HL-60/S4 treated with phorbol 12-myristate 13-acetate at 8.2 ng/mL for 4 days and 3 days (cell line): ENCODE data around the gene C9orf78.

Source experiments
- in situ Hi-C: fragments of 300-500 bp; cut with MboI; formaldehyde crosslinking; loops from 2 replicates; pipeline ENCODE4 v1.15.0; 2022; ENCODE audit warnings: low sequenced_read_pairs

C9orf78 gene

DNA sequence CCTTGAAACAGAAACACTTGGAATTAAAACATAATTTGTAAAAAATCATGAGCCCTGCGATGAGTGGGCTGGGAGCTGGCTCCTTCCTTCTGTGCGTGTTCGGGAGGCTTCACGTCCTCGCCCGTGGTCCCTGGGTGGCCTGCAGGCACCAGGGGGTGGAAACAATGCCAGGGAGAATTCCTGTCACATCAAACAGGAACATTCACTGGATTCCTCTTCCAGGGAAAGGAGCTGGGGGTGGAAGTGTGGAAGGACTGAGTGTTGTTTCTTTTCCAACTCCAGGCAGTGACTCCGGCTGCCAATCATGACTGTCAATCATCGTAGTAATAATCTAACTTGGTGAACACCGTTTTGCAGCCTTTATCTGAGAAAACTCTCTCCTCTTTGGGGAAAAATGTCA is 21.4 kb downstream of the C9orf78 start:
- in situ Hi-C loops = no loop called here

DNA sequence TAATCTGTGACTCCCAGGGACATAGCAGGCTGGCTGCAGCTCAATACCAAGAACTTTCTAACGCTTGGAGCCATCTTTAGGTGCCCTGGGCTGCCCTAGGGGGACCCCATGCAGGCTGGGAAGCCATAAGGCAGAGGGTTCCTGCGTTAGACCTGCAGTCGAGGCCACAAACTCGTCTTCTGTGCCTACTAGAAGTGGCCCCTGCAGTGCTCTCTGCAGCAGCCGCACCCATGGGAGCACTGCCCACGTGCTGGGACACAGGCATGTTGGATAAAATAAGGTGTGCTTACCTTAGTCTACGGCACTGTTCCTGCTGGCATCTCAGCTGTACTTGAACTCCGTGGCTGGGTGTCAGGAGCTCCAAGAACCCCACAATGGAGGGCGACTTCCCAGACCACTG is 22.7 kb downstream of the C9orf78 start:
- in situ Hi-C loops = no loop called here

DNA sequence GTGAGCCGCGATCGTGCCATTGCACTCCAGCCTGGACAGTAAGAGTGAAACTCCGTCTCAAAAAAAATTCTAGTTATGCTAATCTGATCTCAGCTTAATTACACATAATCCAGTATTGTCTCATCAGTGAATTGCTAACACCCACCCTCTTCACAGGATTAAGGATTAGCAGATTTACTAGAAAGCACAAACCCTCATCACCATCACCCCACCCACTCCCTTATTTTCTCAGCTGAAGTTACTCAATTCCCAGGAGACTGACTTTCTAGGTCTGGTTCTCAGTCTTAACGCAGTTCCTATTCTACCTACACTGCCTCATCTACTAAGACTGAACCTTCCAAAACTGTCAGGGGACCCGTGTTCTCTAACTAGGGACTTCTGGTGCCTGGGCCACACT is 23.1 kb downstream of the C9orf78 start:
- in situ Hi-C loops = no loop called here

- in situ Hi-C loops = no loop called here
Observed at GRCh38 chr9:129810788-129811187, 24.3 kb downstream of the C9orf78 start.

- in situ Hi-C loops = no loop called here
Observed at GRCh38 chr9:129810116-129810515, 25.0 kb downstream of the C9orf78 start.

DNA sequence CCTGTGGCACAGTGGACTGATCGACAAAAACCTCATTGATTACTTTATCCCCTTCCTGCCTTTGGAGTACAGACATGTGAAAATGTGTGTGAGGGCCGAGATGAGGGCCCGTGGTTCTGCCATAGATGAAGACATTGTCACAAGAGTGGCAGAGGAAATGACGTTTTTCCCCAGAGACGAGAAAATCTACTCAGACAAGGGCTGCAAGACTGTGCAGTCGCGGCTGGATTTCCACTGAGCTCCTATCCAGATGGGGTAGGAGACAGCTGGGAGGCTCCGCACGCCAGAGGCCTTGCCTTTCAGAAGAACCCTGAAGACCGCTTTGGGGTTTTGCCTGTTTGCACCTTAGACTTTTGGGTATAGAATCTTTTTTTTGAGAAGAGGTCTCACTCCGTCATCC is 25.7 kb downstream of the C9orf78 start:
- in situ Hi-C loops = no loop called here

GRCh38 chr9:129806061-129806460 is 29.0 kb downstream of the C9orf78 start:
- in situ Hi-C loops = no loop called here

GRCh38 chr9:129803676-129804060 is 31.4 kb downstream of the C9orf78 start:
- in situ Hi-C loops = no loop called here

DNA sequence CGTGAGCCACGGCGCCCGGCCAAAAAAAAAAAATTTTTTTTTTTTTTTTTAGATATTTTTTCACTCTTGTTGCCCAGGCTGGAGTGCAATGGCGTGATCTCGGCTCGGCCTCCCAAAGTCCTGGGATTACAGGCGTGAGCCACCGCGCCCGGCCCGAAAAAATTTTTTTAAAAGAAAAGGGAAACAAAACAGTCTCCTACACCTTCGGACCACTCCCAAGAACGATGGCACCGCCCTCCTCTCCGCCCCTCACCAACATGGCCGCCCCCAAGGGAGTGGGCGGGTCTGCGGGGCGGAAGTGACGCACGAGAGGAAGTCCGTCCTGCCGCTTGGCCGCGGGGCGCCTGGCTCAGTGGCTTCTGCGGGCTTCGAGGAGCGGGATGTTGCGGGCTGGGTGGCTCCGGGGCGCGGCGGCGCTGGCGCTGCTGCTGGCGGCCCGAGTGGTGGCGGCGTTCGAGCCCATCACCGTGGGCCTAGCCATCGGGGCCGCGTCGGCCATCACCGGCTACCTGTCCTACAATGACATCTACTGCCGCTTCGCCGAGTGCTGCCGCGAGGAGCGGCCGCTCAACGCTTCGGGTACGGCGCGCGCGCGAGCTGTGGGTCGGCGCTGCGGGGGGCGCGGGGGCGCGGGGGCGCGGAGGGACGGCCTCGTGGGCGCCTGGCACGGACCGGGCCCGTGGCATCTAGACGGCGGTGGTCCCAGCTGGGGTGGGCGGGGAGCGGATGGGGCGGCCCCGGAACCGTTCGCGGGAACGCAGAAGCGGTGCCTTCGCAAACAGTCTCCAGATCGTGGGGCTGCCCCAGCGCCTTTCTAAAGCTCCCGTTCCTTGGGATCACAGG is 32.0 kb downstream of the C9orf78 start, which contains the start of gene TOR1B:
Gene TOR1B, plus strand, starts transcription at position 352 of the 843 bp plus-strand sequence. Its CDS starts 29 bp downstream, at position 381.
- in situ Hi-C loops = no loop called here

DNA sequence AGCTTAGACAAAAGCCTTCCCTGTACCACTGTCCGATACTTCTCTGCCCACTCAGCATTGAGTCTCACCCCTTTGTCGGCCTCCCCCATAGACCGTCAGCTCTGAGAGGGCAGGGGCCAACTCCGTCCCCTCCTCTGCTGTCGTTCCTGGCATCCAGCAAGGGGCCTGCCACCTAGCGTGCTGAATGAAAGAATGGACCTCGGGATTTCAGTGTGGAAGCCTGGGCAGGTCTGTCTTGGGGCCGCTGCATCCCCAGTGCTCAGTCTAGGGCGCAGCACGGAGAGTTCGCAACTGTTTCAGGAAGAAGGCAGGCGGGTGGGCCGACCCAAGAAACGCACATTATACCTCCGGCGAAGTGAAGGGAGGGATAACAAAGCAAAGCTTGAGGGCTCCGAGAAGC is 33.6 kb downstream of the C9orf78 start:
- in situ Hi-C loops = no loop called here

DNA sequence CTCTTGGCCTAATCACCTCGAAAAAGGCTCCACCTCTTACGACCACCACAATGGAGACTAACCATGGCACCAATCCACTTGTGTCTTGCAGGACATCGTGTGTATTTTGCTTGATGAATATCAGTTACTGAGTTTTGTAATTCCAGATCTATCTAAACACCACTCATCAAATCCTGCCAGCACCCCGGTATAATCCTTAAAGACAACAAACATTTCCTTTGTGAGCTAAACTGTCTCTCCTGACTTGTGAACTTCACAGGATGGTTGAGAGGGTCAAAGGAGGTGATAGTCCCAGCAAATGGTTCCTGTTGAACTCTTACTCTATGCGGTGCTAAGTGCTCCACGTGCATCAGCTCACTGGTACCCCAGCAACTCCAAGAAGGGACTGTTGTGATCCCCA is 36.1 kb downstream of the C9orf78 start:
- in situ Hi-C loops = loop anchor here (25.0 kb wide), 1 partner anchor 662 kb away; no protein-coding TSS in a partner anchor

DNA sequence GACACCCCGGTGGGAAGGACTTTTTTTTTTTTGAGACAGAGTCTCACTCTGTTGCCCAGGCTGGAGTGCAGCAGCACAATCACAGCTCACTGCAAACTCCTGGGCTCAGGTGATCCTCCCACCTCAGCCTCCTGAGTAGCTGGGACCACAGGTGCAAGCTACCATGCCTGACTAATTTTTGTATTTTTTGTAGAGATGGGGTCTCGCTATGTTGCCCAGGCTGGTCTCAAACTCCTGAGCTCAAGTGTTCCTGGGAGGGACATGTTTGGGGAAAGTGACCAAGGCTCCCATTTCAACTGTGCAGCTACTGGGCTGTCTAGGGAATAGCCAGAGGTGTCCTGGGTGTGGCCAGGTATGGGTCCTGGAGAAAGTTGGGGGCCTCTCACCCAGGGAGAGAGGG is 39.0 kb downstream of the C9orf78 start:
- in situ Hi-C loops = loop anchor here (25.0 kb wide), 1 partner anchor 659 kb away; no protein-coding TSS in a partner anchor

GRCh38 chr9:129794549-129794948 is 40.5 kb downstream of the C9orf78 start:
- in situ Hi-C loops = loop anchor here (25.0 kb wide), 1 partner anchor 657 kb away; no protein-coding TSS in a partner anchor

GRCh38 chr9:129786481-129786880 is 48.6 kb downstream of the C9orf78 start:
- in situ Hi-C loops = loop anchor here (10.0 to 25.0 kb wide), 2 partner anchors 152 to 649 kb away; no protein-coding TSS in a partner anchor

DNA sequence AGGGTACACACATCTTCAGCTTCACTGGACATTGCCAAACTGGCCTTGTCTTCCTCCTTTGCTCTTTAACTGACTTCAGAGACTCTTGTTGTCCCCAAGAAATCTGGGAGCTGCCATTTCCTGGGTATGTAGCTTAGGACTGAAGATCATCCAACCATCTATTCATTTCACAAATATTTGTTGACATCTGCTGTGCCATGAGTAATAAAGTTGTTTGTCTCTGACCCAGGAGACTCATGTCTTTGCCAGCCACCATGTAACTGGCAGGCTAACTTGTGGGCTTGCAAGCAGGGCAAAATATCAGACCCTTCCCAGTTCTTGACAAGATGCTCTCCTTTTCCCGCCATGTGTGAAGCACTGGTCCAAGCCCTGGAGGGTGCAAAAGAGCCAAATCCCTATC is 49.2 kb downstream of the C9orf78 start:
- in situ Hi-C loops = loop anchor here (10.0 to 25.0 kb wide), 2 partner anchors 151 to 649 kb away; no protein-coding TSS in a partner anchor

DNA sequence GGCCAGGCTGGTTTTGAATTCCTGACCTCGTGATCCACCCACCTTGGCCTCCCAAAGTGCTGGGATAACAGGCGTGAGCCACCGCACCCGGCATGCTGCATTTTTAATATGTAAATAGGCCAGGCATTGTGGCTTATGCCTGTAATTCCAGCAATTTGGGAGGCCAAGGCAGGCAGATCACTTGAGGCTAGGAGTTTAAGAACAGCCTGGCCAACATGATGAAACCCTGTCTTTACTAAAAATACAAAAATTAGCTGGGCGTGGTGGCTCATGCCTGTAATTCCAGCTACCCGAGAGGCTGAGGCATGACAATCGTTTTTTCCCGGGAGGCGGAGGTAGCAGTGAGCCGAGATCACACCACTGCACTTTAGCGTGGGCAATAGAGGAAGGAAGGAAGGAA is 50.1 kb downstream of the C9orf78 start:
- in situ Hi-C loops = loop anchor here (5.0 to 25.0 kb wide), 3 partner anchors 48 to 648 kb away; no protein-coding TSS in a partner anchor

- in situ Hi-C loops = loop anchor here (5.0 to 25.0 kb wide), 3 partner anchors 46 to 646 kb away; no protein-coding TSS in a partner anchor
Observed at GRCh38 chr9:129783516-129784361, 51.3 kb downstream of the C9orf78 start.

DNA sequence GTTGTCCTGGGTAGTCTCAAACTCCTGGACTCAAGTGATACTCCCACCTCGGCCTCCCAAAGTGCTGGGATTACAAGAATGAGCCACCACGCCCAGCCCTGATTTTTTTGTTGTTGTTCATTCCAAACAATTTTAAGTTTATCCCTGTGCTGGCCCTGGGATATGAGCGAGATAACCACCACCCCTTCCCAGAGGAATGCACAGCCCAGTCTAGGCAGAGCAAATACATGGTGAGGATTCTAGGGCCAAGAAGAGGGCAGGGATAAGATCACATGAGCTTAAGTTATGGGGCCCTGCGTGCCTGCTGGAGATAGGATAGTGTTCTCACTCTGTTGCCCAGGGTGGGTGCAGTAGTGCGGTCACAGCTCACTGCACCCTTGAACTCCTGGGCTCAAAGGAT is 53.1 kb downstream of the C9orf78 start:
- in situ Hi-C loops = loop anchor here (5.0 to 25.0 kb wide), 3 partner anchors 45 to 645 kb away; no protein-coding TSS in a partner anchor

- in situ Hi-C loops = loop anchor here (5.0 to 25.0 kb wide), 3 partner anchors 44 to 644 kb away; no protein-coding TSS in a partner anchor
Observed at GRCh38 chr9:129781131-129781530, 53.9 kb downstream of the C9orf78 start.

GRCh38 chr9:129779560-129780190 is 55.4 kb downstream of the C9orf78 start:
- in situ Hi-C loops = loop anchor here (5.0 to 25.0 kb wide), 3 partner anchors 42 to 642 kb away; no protein-coding TSS in a partner anchor
